Measurements from ENCODE around the gene TMEM40. TPM values are rescaled to one million over a fixed set of nuclear protein-coding genes. Genes with fewer than 3 reads are reported as not detected.
"Not testable (repeated sequence)": the region's sequence is repeated elsewhere in the genome, so short reads cannot be mapped to it uniquely, and the experiment has no call there.

TMEM40 gene
- total RNA-seq, 1 donor from 2014 or later: not detected

DNA sequence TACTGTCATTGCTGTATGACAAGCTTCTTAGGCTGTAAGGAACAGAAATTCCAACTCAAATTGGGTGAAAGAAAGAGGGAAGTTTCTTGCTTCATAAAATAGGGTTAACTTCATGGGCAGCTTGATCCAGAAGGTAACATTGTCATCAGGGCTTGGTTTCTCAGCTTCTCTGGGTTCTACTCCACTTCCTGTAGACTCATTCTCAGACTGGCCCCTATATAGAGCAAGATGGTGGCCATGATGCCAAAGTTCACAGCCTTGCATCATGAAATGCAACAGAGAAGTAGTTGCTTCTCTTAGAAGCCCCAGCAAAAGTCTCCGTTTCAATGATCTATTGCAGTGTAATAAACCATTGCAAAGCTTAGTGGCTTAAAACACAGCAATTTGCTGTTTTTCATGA lies 33.6 kb downstream of the TMEM40 start:
- H3K27ac Mint-ChIP-seq: no peak overlapping the region

DNA sequence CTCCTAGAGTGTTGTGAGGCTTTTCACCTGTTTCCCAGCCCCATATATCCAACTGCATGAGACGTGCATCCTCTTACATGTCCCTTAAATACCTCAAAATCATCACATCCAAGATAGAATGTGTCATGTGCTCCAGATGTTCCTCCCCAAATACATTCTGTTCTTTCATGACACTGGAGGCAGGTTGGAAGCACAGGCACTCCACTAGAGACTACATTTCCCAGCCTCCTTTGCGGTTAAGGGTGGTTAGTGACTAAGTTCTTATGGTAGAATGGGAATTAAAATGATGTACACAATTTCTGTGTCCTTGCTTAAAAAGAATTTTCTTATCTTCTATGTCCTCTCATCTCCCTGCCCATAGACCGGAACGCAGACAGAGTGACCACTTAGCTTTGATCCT lies 34.3 kb downstream of the TMEM40 start:
- Mint-ChIP-seq H3K36me3 (ENCODE audit: insufficient read depth) (no peaks in the 10 kb centered on the region), H3K27me3 (no peaks in the 10 kb centered on the region), H3K27ac (no peak overlapping the region), H3K9me3 (ENCODE audit: low read depth) (no peaks in the 10 kb centered on the region), H3K4me1 (ENCODE audit: low read depth) (peaks cover 20% of the 10 kb centered on the region), H3K4me3 (ENCODE audit: low read depth) (no peak overlapping the region)
- no peak for DNase-seq (ENCODE audit: low spot score, unreplicated experiment)
- TF ChIP-seq, protein P1, sequence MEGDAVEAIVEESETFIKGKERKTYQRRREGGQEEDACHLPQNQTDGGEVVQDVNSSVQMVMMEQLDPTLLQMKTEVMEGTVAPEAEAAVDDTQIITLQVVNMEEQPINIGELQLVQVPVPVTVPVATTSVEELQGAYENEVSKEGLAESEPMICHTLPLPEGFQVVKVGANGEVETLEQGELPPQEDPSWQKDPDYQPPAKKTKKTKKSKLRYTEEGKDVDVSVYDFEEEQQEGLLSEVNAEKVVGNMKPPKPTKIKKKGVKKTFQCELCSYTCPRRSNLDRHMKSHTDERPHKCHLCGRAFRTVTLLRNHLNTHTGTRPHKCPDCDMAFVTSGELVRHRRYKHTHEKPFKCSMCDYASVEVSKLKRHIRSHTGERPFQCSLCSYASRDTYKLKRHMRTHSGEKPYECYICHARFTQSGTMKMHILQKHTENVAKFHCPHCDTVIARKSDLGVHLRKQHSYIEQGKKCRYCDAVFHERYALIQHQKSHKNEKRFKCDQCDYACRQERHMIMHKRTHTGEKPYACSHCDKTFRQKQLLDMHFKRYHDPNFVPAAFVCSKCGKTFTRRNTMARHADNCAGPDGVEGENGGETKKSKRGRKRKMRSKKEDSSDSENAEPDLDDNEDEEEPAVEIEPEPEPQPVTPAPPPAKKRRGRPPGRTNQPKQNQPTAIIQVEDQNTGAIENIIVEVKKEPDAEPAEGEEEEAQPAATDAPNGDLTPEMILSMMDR (IDR thresholded peaks at IDR 0.05; ENCODE audit: unreplicated experiment): no peak

More for the DNA sequence above, 33.6 kb downstream of the TMEM40 start:
- peaks cover 17% of the 10 kb centered on the region for H3K4me1 Mint-ChIP-seq (ENCODE audit: low read depth)
- no peak overlapping the region for H3K4me3 Mint-ChIP-seq (ENCODE audit: low read depth)
- TF ChIP-seq, protein P1 (IDR thresholded peaks at IDR 0.05; ENCODE audit: unreplicated experiment): no peak
- no peaks in the 10 kb centered on the region for H3K9me3 Mint-ChIP-seq (ENCODE audit: low read depth)
- no peaks in the 10 kb centered on the region for H3K27me3 Mint-ChIP-seq
- no peak for DNase-seq (ENCODE audit: low spot score, unreplicated experiment)
- H3K36me3 Mint-ChIP-seq (ENCODE audit: insufficient read depth): no peaks in the 10 kb centered on the region

DNA sequence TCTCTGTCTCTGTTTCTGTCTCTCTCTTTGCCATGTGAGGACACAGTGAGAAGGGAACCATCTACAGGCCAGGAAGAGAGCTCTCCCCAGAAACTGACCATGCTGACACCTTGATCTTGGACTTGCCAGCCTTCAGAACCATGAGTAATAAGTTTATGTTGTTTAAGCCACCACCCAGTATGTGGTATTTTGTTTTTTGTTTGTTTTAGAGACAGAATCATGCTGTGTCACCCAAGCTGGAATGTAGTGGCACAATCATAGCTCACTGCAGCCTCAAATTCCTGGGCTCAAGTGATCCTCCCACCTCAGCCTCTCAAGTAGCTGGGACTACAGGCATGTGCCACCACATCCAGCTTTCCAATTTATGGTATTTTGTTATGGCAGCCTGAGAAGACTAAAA lies 35.7 kb downstream of the TMEM40 start:
- not testable (repeated sequence) for H3K36me3 Mint-ChIP-seq (ENCODE audit: insufficient read depth); H3K27me3 Mint-ChIP-seq; H3K27ac Mint-ChIP-seq; H3K9me3 Mint-ChIP-seq (ENCODE audit: low read depth); DNase-seq (ENCODE audit: low spot score, unreplicated experiment); H3K4me3 Mint-ChIP-seq (ENCODE audit: low read depth)
- peaks cover 18% of the 10 kb centered on the region for H3K4me1 Mint-ChIP-seq (ENCODE audit: low read depth)

DNA sequence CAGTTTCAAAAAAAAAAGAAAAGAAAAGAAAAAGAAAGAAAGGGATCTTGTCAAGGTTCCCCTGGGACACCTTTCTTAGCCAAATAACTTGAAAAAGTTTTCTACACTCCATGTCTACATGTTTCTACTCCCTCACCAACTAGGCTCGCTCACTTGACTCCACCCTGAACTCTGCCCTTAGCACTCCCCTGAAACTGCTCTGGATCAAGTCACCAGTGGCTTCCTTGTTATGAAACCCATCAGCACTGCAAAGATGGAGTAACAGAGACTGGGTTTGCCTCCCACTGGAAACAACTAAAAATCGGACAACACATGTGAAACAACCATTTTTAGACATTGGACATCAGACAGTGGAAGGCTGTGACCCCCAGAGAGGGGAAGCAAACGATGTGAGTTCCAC lies 36.8 kb downstream of the TMEM40 start:
- Mint-ChIP-seq H3K9me3 (ENCODE audit: low read depth) (no peaks in the 10 kb centered on the region), H3K4me3 (ENCODE audit: low read depth) (no peak overlapping the region), H3K4me1 (ENCODE audit: low read depth) (peaks cover 11% of the 10 kb centered on the region), H3K36me3 (ENCODE audit: insufficient read depth) (no peaks in the 10 kb centered on the region), H3K27me3 (no peaks in the 10 kb centered on the region), H3K27ac (no peak overlapping the region)
- no peak for DNase-seq (ENCODE audit: low spot score, unreplicated experiment)
- TF ChIP-seq, protein P1 (IDR thresholded peaks at IDR 0.05; ENCODE audit: unreplicated experiment): no peak

DNA sequence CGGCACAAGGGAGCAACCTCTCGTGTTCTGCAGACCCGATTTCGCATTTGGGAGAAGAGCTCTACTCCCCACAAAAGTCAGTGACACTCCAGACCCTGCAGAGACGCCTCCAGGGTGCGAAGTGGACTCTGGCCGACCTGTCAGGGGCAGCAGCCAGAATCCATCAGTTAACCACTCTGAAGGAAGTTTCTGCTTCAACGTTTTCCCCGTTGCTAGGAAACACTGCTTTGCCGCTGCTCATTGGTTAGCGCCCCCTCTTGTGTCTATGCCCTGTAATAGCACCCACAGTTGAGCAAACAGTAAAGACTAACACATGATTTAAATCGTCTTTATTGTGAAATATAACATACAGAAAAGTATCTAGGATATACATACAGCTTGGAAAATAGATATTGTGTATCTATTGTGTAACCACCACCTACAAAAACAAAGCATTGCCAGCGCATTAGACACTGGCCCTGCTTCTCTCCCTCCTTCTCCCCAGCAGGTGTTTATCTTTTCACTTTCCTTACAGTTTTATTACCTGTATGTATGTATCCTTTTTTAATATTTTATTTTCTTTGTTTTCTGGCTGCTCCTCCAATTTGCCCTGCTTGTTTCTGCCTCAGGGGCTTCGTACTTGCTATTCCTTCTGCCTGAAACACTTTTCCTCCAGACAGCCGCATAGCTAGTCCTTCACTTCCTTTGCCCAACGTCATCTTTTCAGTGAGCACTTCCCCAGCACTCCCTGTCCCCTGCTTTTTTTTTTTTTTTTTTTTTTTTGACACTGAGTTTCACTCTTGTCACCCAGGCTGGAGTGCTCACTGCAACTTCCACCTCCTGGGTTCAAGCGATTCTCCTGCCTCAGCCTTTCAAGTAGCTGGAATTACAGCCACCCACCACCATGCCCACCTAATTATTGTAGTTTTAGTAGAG lies 38.8 kb downstream of the TMEM40 start:
- Mint-ChIP-seq H3K27me3 (no peaks in the 10 kb centered on the region), H3K4me3 (ENCODE audit: low read depth) (peak overlapping the region; percentile 48), H3K9me3 (ENCODE audit: low read depth) (no peaks in the 10 kb centered on the region), H3K27ac (no peak overlapping the region), H3K36me3 (ENCODE audit: insufficient read depth) (no peaks in the 10 kb centered on the region), H3K4me1 (ENCODE audit: low read depth) (peaks cover 11% of the 10 kb centered on the region)
- TF ChIP-seq, protein P1 (IDR thresholded peaks at IDR 0.05; ENCODE audit: unreplicated experiment): peak; percentile 90
- peak; percentile 55 for DNase-seq (ENCODE audit: low spot score, unreplicated experiment)

DNA sequence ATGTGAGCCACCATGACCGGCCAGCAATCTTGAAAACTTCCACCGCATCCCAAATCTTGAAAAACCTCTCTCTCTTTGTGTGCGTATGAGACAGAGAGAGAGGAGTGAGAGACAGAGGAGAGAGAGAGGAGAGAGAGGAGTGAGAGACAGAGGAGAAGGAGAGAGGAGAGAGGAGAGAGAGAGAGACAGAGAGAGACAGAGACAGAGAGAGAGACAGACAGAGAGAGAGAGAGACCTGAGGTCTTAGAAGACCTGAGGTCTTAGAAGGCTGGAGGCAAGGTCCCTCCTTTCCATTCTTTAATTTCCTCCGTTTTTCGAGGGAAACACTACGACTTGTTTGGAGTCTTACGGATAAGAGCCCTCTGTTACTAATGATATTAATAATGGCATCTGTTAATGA lies 39.5 kb downstream of the TMEM40 start:
- Mint-ChIP-seq H3K4me1 (ENCODE audit: low read depth) (peaks cover 11% of the 10 kb centered on the region), H3K9me3 (ENCODE audit: low read depth) (no peaks in the 10 kb centered on the region), H3K4me3 (ENCODE audit: low read depth) (peak overlapping the region; percentile 48), H3K27ac (no peak overlapping the region), H3K27me3 (no peaks in the 10 kb centered on the region), H3K36me3 (ENCODE audit: insufficient read depth) (no peaks in the 10 kb centered on the region)
- DNase-seq (ENCODE audit: low spot score, unreplicated experiment): no peak
- TF ChIP-seq, protein P1 (IDR thresholded peaks at IDR 0.05; ENCODE audit: unreplicated experiment): no peak
